K562 (cell line): ENCODE measurements around the gene SLC35E1. TPM values are rescaled to one million over a fixed set of nuclear protein-coding genes. Genes with fewer than 3 reads are reported as not detected.

ENCODE experiments used
- ATAC-seq: fragments of 200-7000 bp; cut with Tn5 transposase; 3 replicates; pipeline ENCODE4 v1.9.1; 2020; ENCODE audit warnings: moderate library complexity
- BruUV-seq: library from RNA; stranded (reverse); fragments of 400-500 nt; replicated peaks from 2 replicates; lab custom pipeline; 2021; lab: Mats Ljungman, UMichigan
- CTCF ChIA-PET: fragments of 300-600 bp; formaldehyde crosslinking; extraction: SDS; loops from one replicate; lab custom pipeline; 2021; ENCODE audit warnings: low intra/inter-chr PET ratio; lab: Yijun Ruan, JAX
- POLR2A ChIA-PET: fragments of 300-600, 350-650 bp; sonication (Branson Sonifier 250); formaldehyde crosslinking; extraction: SDS; loops from one replicate; lab custom pipeline; 2021; ENCODE audit warnings: antibody characterized with exemption, inconsistent platforms; lab: Yijun Ruan, JAX
- DNase-seq, 4 experiments: peaks; one replicate each; pipeline versions ENCODE4 v3.0.0 to v3.0.0-alpha.2; 2011 to 2018; ENCODE audit warnings: low spot score in 3 of 4, mixed read lengths in 3 of 4; ENCODE audit errors: extremely low read depth in 1 of 4
- FAIRE-seq: peaks from 2 replicates; lab custom pipeline; 2011; peaks lifted over from hg19 to GRCh38; lab: Jason Lieb, UNC
- H2AFZ ChIP-seq: 2 replicates; pipeline ENCODE4 v1.6.0; 2011; ENCODE audit warnings: low read depth, low read length, control low read depth, inconsistent platforms
- H3K27ac ChIP-seq: fragments of 200-600 bp; 3 replicates; pipeline ENCODE4 v1.8.0; 2011; ENCODE audit warnings: low read depth, mild to moderate bottlenecking, control low read depth, inconsistent platforms, low read length, moderate library complexity, mixed read lengths; ENCODE audit errors: extremely low read depth
- H3K27me3 ChIP-seq, 2 experiments: fragments of 300-600 bp in 1 of 2; 2 replicates in 1 of 2; 3 replicates in 1 of 2; pipeline versions ENCODE4 v1.6.0 to v1.8.0; 2011; ENCODE audit warnings: inconsistent platforms in 2 of 2, low read length in 2 of 2, mild to moderate bottlenecking in 1 of 2, mixed read lengths in 1 of 2, moderate library complexity in 1 of 2; ENCODE audit not compliant: control insufficient read depth in 2 of 2, insufficient read depth in 2 of 2
- H3K36me3 ChIP-seq: fragments of 300-600 bp; 3 replicates; pipeline ENCODE4 v1.8.0; 2011; ENCODE audit warnings: mild to moderate bottlenecking, low read length, inconsistent platforms; ENCODE audit not compliant: control insufficient read depth, insufficient read depth
- H3K4me1 ChIP-seq, 2 experiments: fragments of 200-600 bp in 1 of 2; replicated peaks in 1 of 2; 2 replicates in 1 of 2; 3 replicates in 1 of 2; pipeline versions ENCODE4 v1.5.1 to v1.8.0; 2011; ENCODE audit warnings: inconsistent platforms in 2 of 2, low read length in 2 of 2, mild to moderate bottlenecking in 1 of 2, mixed read lengths in 1 of 2, moderate library complexity in 1 of 2; ENCODE audit not compliant: control insufficient read depth in 2 of 2, insufficient read depth in 2 of 2
- H3K4me2 ChIP-seq: 2 replicates; pipeline ENCODE4 v1.6.1; 2011; ENCODE audit warnings: low read length, control low read depth, inconsistent platforms, mixed read lengths; ENCODE audit not compliant: insufficient read depth
- H3K4me3 ChIP-seq: fragments of 200-600 bp; sonication (generic), shearing (Covaris generic); 2 replicates; pipeline ENCODE4 v1.5.1; 2016; ENCODE audit warnings: control low read depth, inconsistent platforms
- H3K79me2 ChIP-seq: fragments of 200-600 bp; 3 replicates; pipeline ENCODE4 v1.8.0; 2011; ENCODE audit warnings: low read length, inconsistent platforms; ENCODE audit not compliant: control insufficient read depth, insufficient read depth
- H3K9ac ChIP-seq, 2 experiments: 2 replicates each; pipeline versions ENCODE4 v1.6.0 to v1.6.1; 2011; ENCODE audit warnings: low read depth in 2 of 2, low read length in 2 of 2, control low read depth in 1 of 2, inconsistent platforms in 1 of 2, mild to moderate bottlenecking in 1 of 2, mixed read lengths in 1 of 2; ENCODE audit not compliant: insufficient read depth in 1 of 2
- H3K9me1 ChIP-seq: one replicate; pipeline ENCODE4 v1.6.0; 2011; ENCODE audit warnings: inconsistent platforms, mild to moderate bottlenecking, low read length, moderate library complexity; ENCODE audit not compliant: control insufficient read depth, insufficient read depth
- H3K9me3 ChIP-seq: replicated peaks from 2 replicates; pipeline ENCODE4 v1.5.1; 2011; ENCODE audit warnings: low read depth, low read length, inconsistent platforms; ENCODE audit not compliant: control insufficient read depth, insufficient read depth
- H4K20me1 ChIP-seq: replicated peaks from 2 replicates; pipeline ENCODE4 v1.6.1; 2011; ENCODE audit warnings: low read length, inconsistent platforms, mixed read lengths; ENCODE audit not compliant: control insufficient read depth, insufficient read depth
- POLR2G ChIP-seq: fragments of 200-400 bp; formaldehyde crosslinking; IDR thresholded peaks from 2 replicates; pipeline ENCODE4 v1.6.1; 2017; ENCODE audit warnings: low read depth, mild to moderate bottlenecking, antibody characterized with exemption, low read length, moderate library complexity
- RBFOX2 ChIP-seq: fragments of 200-400 bp; formaldehyde crosslinking; IDR thresholded peaks from 2 replicates; pipeline ENCODE4 v1.6.1; 2017; ENCODE audit warnings: low read depth, mild to moderate bottlenecking, low read length, moderate library complexity
- SMARCC2 ChIP-seq: fragments of 450-650 bp; IDR thresholded peaks from 2 replicates; pipeline ENCODE4 v1.6.1; 2017; ENCODE audit warnings: antibody characterized with exemption, moderate library complexity, mild to moderate bottlenecking, low read depth
- TCFL5 ChIP-seq: fragments of 250-450 bp; sonication (Bioruptor Pico); conservative IDR thresholded peaks from 2 replicates; pipeline ENCODE4 v1.6.1; 2021; ENCODE audit warnings: mild to moderate bottlenecking, moderate library complexity, matching md5 sums
- ZNF707 ChIP-seq: fragments of 250-450 bp; sonication (Bioruptor Pico); conservative IDR thresholded peaks from 2 replicates; pipeline ENCODE4 v1.8.0; 2022; ENCODE audit warnings: inconsistent platforms, mild to moderate bottlenecking, moderate library complexity
- WGBS: fragments of 100-300 bp; shearing (Covaris generic); methylation state at CpG from one replicate; pipeline ENCODE4 v1.1.6; 2016; ENCODE audit warnings: low coverage, mixed read lengths; ENCODE audit not compliant: insufficient coverage; ENCODE audit errors: missing lambda C conversion rate; 5-methylcytosine and 5-hydroxymethylcytosine counted together
- in situ Hi-C: fragments of 300-500 bp; cut with MboI; formaldehyde crosslinking; loops from 4 replicates; pipeline ENCODE4 v1.15.0; 2018; ENCODE audit warnings: inconsistent platforms, mixed read lengths
- intact Hi-C: fragments of 100-400 bp; cut with micrococcal nuclease; formaldehyde crosslinking; loops from 2 replicates; pipeline ENCODE4 v1.14.2; 2022
- polyA plus RNA-seq, 8 experiments: library from polyadenylated mRNA; depleted of rRNA in 4 of 8; stranded (reverse) in 5 of 8; unstranded in 3 of 8; fragments of >200 nt; fragmentation: Nextera tagmentation in 2 of 8; fragmentation: Illumina TruSeq in 1 of 8; extraction: Ambion mirVana in 2 of 8; extraction: Trizol in 1 of 8; gene quantifications; 2 replicates each; pipeline versions ENCODE4 v1.2.1 to v1.2.3, GENCODE V29; 2011 to 2014; ENCODE audit warnings: inconsistent platforms in 1 of 8, missing spikeins in 1 of 8
- total RNA-seq, 7 experiments: library from RNA; depleted of rRNA in 6 of 7; stranded (reverse); fragments of >200 nt in 6 of 7; fragmentation: Illumina TruSeq in 2 of 7; extraction: Trizol in 2 of 7; gene quantifications; 2 replicates each; pipeline versions ENCODE4 v1.2.1 to v1.2.3, GENCODE V29; 2011 to 2021; ENCODE audit warnings: low replicate concordance in 1 of 7

The SLC35E1 gene
- total and polyA plus RNA-seq, 9 of the 15 experiments (the other 6 are each of a cell fraction or from before 2014, with no cell fraction given): 15.0 to 40.1 (median 25.7) TPM

- WGBS: 96% methylated on average over 8 of the region's 18 CpGs
- FAIRE-seq: no peak
- H3K27ac ChIP-seq: no peak overlapping the region
Observed at GRCh38 chr19:16535381-16535780, 36.8 kb downstream of the SLC35E1 start.

DNA sequence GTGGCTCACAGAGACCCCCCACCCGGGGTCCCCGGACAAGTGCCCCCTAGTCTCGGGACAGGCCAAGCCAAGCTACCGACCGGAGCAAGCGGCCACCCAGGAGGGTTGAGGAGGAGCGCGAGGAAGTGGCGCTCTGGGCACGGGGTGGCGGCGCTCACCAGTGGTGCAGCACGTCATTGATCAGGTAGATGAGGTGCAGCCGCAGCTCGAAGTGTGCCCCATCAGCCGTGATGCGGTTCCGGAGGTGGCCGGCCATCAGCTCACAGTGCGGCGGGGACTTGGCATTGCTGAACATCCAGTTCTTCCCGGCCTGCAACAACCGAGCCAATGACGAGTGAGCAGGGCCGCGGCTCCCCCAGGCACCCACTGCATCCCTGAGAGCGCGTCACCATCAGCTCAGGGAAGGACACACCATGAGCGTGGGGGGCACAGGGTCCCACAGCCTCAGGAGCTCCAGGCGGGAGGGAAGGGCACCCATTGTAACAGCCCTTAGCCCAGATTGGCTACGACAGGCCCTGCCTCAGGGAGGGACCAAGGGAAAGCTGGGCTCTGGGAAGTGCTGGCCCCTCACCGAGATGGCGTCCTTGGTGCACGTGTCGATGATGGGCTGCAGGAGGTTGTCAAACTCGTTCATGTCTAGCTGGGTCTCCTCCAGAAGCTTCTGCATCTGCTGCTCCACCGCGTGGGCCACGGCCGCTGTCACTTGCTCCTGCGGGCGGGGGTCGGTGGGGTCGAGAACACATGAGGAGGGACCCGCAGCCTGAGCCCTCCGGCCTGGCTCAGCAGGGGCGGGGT lies 39.6 kb downstream of the SLC35E1 start:
- Histone ChIP-seq H3K79me2 (peaks cover 21% of the 10 kb centered on the region), H2AFZ (no peak overlapping the region), H3K27me3 (no peaks in the 10 kb centered on the region), H3K27ac (no peak overlapping the region), H3K9me1 (peaks cover 1% of the 10 kb centered on the region), H3K4me2 (no peak overlapping the region), H3K4me1 (peaks cover 0 to 23% of the 10 kb centered on the region in 2 experiments; a peak in 1 of 5 replicates), H3K9me3 (no peaks in the 10 kb centered on the region; the same call in 1 of the 2 replicates), H3K4me3 (no peak overlapping the region), H3K36me3 (peaks cover 99% of the 10 kb centered on the region), H3K9ac (peak overlapping the region in 1 of 2 experiments; percentile 52; a peak in 2 of 4 replicates), H4K20me1 (peaks cover 22% of the 10 kb centered on the region)
- intact Hi-C loops (no loop called here), in situ Hi-C loops (no loop called here)
- TF ChIP-seq POLR2G (peak; percentile 62; the same call in 1 of the 2 replicates), SMARCC2 (no peak), TCFL5 (CRISPR knock-in tag) (no peak), RBFOX2 (peak; percentile 63)
- WGBS: 96% methylated on average over 27 of the region's 47 CpGs
- ChIA-PET CTCF (no interaction called here), POLR2A (interaction anchor here (0.5 to 0.9 kb wide), 2 partner anchors 9 to 38 kb away, joined by 3 to 4 read pairs; no protein-coding TSS in a partner anchor)
- BruUV-seq: no TSS peak
- FAIRE-seq (no peak), ATAC-seq (no peak), DNase-seq (peak in 2 of 4 experiments; percentile 11 to 15)

More at GRCh38 chr19:16535381-16535780, 36.8 kb downstream of the SLC35E1 start:
- ChIA-PET CTCF (no interaction called here), POLR2A (interaction anchor here (1.9 kb wide), 1 partner anchor 13 kb away, joined by 9 read pairs; no protein-coding TSS in a partner anchor)
- Histone ChIP-seq H3K9me3 (no peaks in the 10 kb centered on the region; the same call in 1 of the 2 replicates), H3K4me2 (no peak overlapping the region), H3K4me1 (peaks cover 0 to 17% of the 10 kb centered on the region in 2 experiments; a peak in 2 of 5 replicates), H3K36me3 (peaks cover 97% of the 10 kb centered on the region), H3K79me2 (peaks cover 46% of the 10 kb centered on the region), H4K20me1 (peaks cover 27% of the 10 kb centered on the region), H3K4me3 (no peak overlapping the region), H3K27me3 (no peaks in the 10 kb centered on the region; a peak in 1 of 5 replicates), H2AFZ (no peak overlapping the region), H3K9ac (no peak overlapping the region), H3K9me1 (peaks cover 6% of the 10 kb centered on the region)
- TF ChIP-seq RBFOX2 (peak; percentile 42), ZNF707 (CRISPR knock-in tag) (no peak), POLR2G (peak; percentile 48)
- BruUV-seq: no TSS peak
- DNase-seq: peak in 1 of 4 experiments; percentile 8
- intact Hi-C loops (no loop called here), in situ Hi-C loops (no loop called here)
- ATAC-seq: no peak
